Stimulated activated CD4-positive, alpha-beta T cell treated with anti-CD3 and anti-CD28 coated beads, Interleukin-4, amount 100 ng/mL, for 48 hours (primary cell): ENCODE measurements around the gene RIOK1.
"Not testable (repeated sequence)": the region's sequence is repeated elsewhere in the genome, so short reads cannot be mapped to it uniquely, and the experiment has no call there.

ENCODE experiments used
- DNase-seq, 2 donors: peaks; one replicate each; pipeline ENCODE4 v3.0.0-alpha.2; 2020; ENCODE audit warnings: low read depth in 2 of 2

RIOK1 gene

DNA sequence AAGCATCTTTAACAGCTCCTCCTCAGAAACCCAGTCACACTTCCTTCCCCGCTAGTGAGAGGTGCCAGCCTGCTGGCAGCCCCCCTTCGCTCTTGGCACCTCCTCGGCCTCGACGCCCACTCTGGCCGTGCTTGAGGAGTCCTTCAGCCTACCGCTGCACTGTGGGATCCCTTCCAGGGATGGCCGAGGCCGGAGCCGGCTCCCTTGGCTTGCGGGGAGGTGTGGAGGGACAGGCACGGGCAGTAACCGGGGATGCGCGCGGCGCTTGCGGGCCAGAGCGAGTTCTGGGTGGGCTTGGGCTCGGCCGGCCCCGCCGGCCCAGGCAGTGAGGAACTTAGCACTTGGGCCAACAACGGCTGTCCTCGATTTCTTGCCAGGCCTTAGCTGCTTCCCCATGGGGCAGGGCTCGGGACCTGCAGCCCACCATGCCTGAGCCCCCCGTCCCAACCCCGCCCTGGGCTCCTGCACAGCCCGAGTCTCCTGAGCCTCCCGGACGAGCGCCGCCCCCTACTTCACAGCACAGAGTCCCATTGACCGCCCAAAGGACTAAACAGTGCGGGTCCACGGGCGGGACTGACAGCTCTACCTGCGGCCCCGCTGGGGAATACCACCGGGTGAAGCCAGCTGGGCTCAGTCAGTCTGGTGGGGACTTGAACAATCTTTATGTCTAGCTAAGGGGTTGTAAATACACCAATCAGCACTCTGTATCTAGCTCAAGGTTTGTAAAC is 51.6 kb downstream of the RIOK1 start:
- no peak for DNase-seq

DNA sequence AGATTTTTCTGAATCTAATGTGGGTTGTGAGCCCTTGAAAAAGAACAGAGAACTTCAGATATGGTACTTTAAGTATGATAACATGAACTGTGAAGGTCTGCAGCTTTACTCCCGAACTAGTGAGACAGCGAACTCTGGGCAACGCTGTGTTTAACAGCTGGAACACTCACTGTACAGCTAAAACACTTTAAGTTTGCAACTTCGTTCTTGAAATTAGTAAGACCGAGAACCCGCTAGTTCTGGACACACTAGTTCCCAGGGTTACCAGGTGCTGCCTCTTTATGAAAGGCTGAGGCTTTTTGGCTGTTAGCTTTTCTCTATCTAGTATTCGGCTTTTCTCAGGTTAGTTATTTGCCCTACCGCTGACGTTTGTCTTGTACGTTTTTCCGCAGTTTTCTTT is 52.9 kb downstream of the RIOK1 start:
- DNase-seq = no peak

DNA sequence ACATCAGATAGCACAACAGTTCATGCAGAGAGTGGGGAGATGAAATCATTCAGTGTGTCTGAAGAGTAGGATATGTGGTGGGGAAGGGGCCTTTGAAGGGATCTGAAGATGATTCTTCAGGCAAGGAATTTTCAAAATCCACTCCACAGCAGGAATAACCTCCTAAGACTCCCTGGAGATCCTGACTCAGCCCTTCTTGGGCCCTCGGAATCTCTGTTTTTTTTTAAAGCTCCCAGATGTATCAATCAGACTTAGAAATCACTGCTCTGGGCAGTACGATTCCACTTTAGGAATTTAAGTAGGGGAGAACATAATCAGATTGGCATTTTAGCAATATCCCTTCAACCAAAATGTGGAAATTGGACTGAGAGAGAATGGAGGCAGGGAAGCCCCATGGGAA is 55.5 kb downstream of the RIOK1 start:
- no peak for DNase-seq

DNA sequence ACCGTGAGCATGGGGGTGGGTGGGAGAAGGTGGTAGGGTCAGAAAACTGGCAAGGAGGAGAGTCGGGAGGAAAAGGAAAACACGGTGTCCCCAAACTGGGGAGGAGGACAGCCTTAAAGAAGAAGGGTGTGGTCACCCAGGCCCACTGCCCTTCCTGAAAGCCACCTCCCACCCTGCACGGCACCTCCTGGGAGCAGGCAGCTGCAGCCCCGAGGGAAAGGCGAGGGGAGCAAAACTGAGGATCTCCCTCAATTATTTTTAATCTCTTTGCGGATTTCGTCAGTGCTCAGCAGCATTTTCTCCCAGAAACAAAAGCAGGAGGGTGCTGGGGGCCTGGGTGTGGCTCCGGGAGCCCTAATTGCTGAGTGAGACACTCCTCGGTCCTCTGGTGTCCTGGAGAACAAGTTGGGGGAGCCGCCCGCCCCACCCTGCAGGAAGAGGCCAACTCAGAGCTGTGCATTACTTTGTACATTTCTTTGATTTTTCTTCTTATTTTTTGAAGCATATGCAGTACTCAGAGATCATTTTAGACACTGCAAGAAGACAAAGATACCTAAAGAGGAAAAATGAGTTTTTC is 56.4 kb downstream of the RIOK1 start:
- no peak for DNase-seq

DNA sequence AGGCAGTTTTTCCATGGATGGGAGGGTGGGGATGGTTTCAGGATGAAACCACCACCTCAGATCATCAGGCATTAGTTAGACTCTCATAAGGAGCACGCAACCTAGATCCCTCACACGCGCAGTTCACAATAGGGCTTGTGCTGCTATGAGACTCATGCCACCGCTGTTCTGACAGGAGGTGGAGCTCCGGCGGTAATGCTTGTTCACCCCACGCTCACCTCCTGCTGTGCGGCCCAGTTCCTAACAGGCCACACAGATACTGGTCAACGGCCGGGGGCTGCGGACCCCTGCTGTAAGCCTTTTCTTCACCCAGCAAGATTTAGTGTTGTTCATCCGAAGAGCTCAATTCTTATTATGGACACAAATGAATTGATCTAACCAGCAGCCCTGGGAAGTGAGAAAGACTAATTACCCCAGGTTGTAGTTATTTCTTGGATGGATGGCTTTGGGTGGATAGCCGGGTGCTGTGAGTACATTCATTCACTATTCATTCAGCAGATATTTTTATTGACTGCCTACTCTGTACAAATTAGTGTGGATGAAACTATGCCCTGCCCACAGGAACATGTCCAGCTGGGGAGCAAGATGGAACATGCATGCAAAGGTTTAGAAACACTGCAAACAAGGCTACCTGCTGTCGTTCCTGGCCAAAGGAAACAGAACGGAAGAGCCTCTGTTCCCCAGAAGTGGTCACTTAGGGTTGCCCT is 57.2 kb downstream of the RIOK1 start:
- no peak for DNase-seq

DNA sequence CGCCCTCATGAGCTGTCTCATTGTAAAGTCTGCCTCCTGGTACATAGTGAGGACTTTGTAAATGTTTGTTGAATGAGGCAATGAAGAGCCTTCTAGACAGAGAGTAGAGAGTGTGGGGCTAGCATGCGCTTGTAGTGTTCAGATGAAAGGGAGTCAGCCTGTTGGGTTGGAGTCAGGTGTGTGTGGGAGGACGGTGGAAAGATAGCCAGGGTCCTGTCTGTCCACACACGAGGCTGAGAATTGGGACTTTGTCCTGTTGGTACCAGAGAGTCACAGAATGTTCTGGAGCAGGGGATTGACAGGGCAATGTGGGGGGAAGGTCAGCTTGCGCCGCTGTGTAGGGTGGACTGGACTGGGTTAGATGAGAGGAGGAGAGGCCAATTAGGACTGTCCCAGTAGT is 58.6 kb downstream of the RIOK1 start:
- DNase-seq = no peak

DNA sequence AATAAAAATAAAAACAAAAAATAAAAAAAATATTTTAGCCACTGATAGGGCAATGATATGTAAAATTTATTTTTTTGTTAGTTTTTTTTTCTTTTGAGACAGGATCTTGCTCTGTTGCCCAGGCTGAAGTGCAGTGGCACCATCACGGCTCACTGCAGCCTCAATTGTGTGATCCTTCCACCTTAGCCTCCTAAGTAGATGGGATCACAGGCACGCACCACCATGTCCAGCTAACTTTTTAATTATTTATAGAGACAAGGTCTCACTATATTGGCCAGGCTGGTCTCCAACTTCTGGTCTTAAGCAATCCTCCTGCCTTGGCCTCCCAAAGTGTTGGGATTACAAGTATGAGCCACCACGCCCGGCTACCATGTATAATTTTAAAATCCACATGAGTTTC is 59.4 kb downstream of the RIOK1 start:
- no peak for DNase-seq

DNA sequence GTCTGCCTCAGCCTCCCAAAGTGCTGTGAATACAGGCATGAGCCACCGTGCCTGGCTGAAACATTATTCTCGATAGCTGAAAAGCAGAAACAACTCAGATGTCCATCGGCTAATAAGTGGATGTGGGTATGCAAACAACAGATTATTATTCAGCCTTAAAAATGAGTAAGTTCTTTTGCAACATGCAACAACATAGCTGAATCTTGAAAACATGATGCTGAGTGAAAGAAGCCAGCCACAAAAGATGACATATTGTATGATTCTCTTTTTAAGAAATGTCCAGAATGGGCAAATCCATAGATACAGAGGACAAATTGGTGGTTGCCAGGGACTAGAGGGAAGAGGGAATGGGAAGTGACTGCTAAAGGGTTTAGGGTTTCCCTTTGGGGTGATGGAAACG is 61.7 kb downstream of the RIOK1 start:
- no peak for DNase-seq

DNA sequence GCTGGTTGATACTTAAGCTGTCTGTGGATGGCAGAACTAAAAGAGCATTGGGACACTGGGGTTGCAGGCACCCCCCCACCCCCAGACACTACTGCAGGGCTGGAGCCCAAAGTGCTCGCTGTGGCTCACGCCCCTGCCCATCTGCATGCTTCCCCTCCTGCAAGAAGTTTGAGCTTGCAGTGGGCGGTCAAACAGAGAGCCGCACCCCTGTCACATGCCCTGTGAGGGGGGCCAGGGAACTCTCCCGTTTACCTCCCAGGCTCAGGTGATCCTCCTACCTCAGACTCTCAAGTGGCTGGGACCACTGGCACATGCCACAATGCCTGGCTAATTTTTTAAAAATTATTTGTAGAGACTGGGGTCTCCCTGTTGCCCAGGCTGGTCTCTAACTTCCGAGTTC is 63.3 kb downstream of the RIOK1 start:
- no peak for DNase-seq

DNA sequence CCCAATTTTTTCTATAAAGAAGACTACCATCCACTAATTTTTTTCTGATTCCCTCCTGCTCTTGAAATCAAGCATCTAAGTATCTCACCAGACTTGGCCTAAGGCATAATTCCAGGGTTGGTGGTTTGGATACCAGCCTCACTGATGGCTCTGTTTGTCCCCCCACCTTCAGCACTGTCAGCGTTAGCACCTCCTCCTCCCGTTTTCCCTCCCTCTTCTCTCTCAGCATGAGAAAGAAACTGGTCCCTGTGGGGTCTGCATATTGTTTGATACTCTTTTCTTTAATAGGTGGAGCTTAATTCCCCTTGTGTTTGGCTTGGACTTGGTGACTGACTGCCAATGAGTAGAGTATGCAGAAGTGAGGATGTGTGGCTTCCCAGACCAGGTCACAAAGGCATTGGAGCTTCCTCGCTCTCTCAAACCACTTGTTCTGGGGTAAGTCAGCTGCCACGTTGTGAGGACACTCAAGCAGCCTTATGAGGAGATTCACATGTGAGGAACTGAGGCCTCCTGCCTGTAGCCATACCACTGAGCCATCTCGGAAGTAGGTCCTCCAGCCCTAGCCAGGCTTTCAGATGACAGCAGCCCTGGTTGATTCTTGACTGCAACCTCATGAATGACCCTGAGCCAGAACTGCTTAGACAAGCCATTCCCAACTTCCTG is 65.2 kb downstream of the RIOK1 start:
- no peak for DNase-seq

DNA sequence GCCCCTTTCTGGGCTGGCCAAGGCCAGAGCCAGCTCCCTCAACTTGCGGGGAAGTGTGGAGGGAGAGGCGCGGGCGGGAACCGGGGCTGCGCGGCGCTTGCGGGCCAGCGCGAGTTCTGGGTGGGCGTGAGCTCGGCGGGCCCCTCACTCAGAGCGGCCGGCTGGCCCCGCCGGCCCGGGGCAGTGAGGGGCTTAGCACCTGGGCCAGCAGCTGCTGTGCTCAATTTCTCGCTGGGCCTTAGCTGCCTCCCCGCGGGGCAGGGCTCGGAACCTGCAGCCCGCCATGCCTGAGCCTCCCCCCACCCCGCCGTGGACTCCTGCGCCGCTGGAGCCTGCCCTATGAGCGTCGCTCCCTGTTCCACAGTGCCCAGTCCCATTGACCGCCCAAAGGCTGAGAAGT is 66.7 kb downstream of the RIOK1 start:
- DNase-seq = not testable (repeated sequence)

DNA sequence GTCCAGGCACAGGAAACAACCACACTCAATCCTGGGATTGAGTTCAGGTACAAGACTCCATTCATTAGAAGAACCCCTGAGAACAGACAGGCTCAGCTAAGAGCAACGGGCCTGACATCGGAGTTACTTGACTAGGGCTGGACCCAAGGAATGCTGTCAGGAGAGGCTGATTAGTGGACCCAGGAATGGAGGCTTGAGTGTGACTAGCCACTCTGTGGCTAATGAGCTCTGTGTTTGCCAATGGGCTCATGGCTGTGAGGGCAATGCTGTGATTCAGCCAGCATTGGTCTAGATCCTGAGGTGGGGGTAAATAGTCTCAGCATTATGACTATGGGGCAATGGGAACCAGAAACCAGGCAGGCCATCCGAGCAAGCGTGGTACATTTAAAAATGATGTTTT is 71.8 kb downstream of the RIOK1 start:
- DNase-seq = no peak

DNA sequence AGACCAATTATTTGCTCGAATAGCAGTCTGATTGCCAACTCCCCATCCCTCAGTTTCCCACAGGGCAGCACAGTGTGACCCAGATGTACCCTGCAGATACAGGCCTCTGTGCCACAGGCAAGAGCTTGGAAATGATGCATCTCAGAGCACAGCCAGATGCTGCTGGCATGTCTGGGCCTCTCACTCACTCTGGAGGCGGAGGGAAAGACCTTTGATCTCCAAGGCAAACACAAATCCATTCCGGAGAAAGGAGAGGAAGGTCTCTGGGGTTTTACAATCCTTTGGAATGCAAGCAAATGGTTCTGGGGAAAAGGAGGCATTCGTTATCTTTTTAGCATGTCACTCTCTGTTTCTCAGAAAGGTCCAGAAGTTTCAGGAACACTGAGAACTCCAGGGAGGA is 74.2 kb downstream of the RIOK1 start:
- no peak for DNase-seq

DNA sequence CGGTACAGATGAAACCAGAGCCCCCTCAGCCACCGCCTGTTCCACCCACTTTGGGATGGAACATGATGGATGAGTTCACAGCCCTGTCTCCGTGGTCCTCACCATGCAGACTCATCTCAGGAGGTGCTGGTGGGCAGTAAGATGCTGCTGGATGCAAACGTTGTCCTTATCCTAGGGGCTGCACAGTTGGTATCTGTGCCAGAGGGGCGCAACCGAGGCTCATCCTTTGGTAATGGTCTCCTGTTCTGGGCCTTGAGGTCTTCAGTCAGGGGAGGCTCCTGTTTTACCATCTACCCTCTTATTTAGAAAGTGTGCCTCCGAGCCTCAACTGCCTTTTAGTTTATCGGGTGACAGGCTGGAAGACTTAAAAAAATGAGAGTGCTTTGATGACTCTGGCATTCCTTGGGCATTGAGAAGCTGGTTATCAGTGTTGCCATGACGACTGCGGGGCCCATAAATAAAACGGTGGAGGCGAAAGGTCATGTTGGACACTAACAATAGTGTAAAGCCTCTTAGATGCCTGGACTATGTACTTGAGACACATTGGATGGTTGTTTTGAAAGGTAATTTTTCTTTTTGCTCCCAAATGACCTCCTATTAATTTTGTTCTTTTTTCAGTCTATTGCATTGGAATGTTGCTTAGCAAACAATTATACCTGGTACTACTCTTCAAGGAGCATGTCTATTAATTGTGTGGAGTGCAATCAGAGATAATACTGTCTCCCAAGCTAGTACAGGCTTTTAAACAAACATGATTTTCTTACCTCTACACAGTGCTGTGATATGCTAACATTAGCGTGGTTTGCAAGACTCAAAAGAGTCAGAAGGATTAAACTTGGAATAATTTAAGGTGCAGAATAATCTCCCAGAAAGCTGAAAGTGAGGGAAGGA is 77.6 kb downstream of the RIOK1 start:
- no peak for DNase-seq
